ENCODE results near the gene ERICH2. TPM values are rescaled to one million over a fixed set of nuclear protein-coding genes. Genes with fewer than 3 reads are reported as not detected.

Gene ERICH2
- total RNA-seq, 1 experiment from 2014 or later, result 0.74 TPM

DNA sequence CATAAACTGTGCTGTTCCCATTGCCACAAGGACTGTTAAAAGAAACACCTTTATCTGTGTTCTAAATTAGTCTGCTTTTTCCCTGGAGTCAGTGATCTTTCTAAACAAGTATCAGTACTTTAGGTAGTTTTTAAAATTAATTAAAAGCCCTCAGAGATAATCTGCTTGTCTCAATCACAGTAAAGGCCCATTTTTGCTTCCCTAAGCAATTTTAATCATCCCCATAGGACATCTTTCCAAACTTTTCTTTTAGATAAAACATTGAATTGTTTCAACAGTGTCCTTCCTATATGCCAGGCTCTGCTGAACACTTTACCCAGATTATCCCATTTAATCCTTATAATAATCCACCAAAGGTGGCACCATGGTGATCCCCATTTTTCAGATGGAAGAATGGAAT lies 3.9 kb downstream of the ERICH2 start:
- in situ Hi-C loops (cut with HindIII; ENCODE audit: low pct_unique_long_range_greater_than_20kb, low sequenced_read_pairs) (no loop called here), intact Hi-C loops (cut with micrococcal nuclease; ENCODE audit: unreplicated experiment) (no loop called here)
- no peak for TF ChIP-seq SIN3A (IDR thresholded peaks at IDR 0.05; ENCODE audit: borderline replicate concordance, insufficient read depth, low read depth, low read length)
- TF ChIP-seq, protein P1, sequence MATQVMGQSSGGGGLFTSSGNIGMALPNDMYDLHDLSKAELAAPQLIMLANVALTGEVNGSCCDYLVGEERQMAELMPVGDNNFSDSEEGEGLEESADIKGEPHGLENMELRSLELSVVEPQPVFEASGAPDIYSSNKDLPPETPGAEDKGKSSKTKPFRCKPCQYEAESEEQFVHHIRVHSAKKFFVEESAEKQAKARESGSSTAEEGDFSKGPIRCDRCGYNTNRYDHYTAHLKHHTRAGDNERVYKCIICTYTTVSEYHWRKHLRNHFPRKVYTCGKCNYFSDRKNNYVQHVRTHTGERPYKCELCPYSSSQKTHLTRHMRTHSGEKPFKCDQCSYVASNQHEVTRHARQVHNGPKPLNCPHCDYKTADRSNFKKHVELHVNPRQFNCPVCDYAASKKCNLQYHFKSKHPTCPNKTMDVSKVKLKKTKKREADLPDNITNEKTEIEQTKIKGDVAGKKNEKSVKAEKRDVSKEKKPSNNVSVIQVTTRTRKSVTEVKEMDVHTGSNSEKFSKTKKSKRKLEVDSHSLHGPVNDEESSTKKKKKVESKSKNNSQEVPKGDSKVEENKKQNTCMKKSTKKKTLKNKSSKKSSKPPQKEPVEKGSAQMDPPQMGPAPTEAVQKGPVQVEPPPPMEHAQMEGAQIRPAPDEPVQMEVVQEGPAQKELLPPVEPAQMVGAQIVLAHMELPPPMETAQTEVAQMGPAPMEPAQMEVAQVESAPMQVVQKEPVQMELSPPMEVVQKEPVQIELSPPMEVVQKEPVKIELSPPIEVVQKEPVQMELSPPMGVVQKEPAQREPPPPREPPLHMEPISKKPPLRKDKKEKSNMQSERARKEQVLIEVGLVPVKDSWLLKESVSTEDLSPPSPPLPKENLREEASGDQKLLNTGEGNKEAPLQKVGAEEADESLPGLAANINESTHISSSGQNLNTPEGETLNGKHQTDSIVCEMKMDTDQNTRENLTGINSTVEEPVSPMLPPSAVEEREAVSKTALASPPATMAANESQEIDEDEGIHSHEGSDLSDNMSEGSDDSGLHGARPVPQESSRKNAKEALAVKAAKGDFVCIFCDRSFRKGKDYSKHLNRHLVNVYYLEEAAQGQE (IDR thresholded peaks at IDR 0.05; ENCODE audit: insufficient read depth in 1 of 2, low read depth in 2 of 2, low read length in 1 of 2), result no peak
- TF ChIP-seq, protein P2, sequence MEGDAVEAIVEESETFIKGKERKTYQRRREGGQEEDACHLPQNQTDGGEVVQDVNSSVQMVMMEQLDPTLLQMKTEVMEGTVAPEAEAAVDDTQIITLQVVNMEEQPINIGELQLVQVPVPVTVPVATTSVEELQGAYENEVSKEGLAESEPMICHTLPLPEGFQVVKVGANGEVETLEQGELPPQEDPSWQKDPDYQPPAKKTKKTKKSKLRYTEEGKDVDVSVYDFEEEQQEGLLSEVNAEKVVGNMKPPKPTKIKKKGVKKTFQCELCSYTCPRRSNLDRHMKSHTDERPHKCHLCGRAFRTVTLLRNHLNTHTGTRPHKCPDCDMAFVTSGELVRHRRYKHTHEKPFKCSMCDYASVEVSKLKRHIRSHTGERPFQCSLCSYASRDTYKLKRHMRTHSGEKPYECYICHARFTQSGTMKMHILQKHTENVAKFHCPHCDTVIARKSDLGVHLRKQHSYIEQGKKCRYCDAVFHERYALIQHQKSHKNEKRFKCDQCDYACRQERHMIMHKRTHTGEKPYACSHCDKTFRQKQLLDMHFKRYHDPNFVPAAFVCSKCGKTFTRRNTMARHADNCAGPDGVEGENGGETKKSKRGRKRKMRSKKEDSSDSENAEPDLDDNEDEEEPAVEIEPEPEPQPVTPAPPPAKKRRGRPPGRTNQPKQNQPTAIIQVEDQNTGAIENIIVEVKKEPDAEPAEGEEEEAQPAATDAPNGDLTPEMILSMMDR (IDR thresholded peaks at IDR 0.05), result no peak
- TF ChIP-seq POLR2AphosphoS5 (IDR thresholded peaks at IDR 0.05; ENCODE audit: low read depth, low read length), result no peak
- no peak for TF ChIP-seq TCF7L2 (IDR thresholded peaks at IDR 0.05; ENCODE audit: low read depth, low read length)
- ATAC-seq (no peak), DNase-seq (ENCODE audit: low read depth, low spot score) (no peak)
- peaks cover 7% of the 10 kb centered on the region; the same call in 1 of the 2 replicates for H3K27me3 ChIP-seq (ENCODE audit: control insufficient read depth, insufficient read depth, low read length)
- H3K9me3 ChIP-seq (ENCODE audit: control insufficient read depth, insufficient read depth, low read depth, low read length), result no peaks in the 10 kb centered on the region
- H3K27ac ChIP-seq (ENCODE audit: low read length), result no peak overlapping the region
- POLR2A ChIA-PET, result no interaction called here
- H3K4me1 ChIP-seq (ENCODE audit: control insufficient read depth, insufficient read depth, low read length), result peaks cover 5% of the 10 kb centered on the region; the same call in 1 of the 2 replicates
- CTCF ChIA-PET, result no interaction called here
- no peak overlapping the region for H3K4me3 ChIP-seq (ENCODE audit: low read depth in 2 of 2, low read length in 2 of 2)
- BruUV-seq (replicated peaks), result no TSS peak
- no peaks in the 10 kb centered on the region; the same call in 1 of the 2 replicates for H3K36me3 ChIP-seq (ENCODE audit: control insufficient read depth, insufficient read depth, low read length)

DNA sequence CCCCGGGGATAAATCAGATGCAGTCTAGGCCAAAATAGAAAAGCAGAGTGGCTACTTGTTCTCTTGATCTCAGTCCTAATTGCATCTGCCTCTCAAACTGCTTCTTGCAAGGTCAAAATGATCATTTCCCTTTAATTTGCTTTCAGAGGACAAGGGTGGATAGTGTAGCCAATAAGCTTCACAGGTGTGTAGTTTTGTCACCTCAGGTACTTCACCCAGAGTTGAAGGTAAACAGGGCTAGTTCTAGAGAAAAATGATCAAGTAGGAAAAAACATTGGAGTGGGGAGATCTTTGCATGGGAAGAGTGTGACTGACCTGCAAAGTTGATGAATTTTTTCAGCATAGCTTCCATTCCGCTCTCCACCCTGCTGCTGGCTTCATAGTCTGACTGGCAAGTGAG lies 8.7 kb downstream of the ERICH2 start:
- Histone ChIP-seq H3K27me3 (ENCODE audit: control insufficient read depth, insufficient read depth, low read length) (no peaks in the 10 kb centered on the region), H3K36me3 (ENCODE audit: control insufficient read depth, insufficient read depth, low read length) (no peaks in the 10 kb centered on the region), H3K4me1 (ENCODE audit: control insufficient read depth, insufficient read depth, low read length) (no peaks in the 10 kb centered on the region), H3K27ac (ENCODE audit: low read length) (no peak overlapping the region), H3K9me3 (ENCODE audit: control insufficient read depth, insufficient read depth, low read depth, low read length) (no peaks in the 10 kb centered on the region), H3K4me3 (ENCODE audit: low read depth in 2 of 2, low read length in 2 of 2) (no peak overlapping the region)
- ChIA-PET POLR2A (no interaction called here), CTCF (no interaction called here)
- no TSS peak for BruUV-seq (replicated peaks)
- TF ChIP-seq POLR2AphosphoS5 (IDR thresholded peaks at IDR 0.05; ENCODE audit: low read depth, low read length) (no peak), SIN3A (IDR thresholded peaks at IDR 0.05; ENCODE audit: borderline replicate concordance, insufficient read depth, low read depth, low read length) (no peak)
- in situ Hi-C loops (cut with HindIII; ENCODE audit: low pct_unique_long_range_greater_than_20kb, low sequenced_read_pairs), result no loop called here
- DNase-seq (ENCODE audit: low read depth, low spot score), result no peak
- no peak for ATAC-seq
- intact Hi-C loops (cut with micrococcal nuclease; ENCODE audit: unreplicated experiment), result no loop called here

DNA sequence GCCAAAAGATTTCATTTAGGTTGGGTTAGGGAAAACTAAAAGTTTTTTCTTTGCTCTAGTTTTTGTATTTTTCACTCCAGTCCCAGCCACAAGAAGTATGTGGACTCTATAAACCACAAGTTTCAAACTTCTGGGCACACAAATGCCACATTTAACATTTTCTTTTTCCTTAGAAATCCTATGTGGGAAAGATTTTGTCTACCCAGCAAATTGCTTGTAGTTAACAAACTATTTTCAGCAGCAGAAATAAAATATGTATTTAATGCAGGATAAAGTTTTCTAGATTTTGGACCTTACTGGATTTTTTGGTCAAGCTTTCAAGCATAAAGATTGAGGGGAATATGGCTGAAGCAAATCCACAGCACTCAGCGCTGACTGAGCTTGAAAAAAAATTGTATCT lies 9.1 kb downstream of the ERICH2 start:
- no peak for DNase-seq (ENCODE audit: low read depth, low spot score)
- no peak overlapping the region for H3K4me3 ChIP-seq (ENCODE audit: low read depth in 2 of 2, low read length in 2 of 2)
- H3K27me3 ChIP-seq (ENCODE audit: control insufficient read depth, insufficient read depth, low read length), result no peaks in the 10 kb centered on the region
- TF ChIP-seq TCF7L2 (IDR thresholded peaks at IDR 0.05; ENCODE audit: low read depth, low read length) (no peak), SIN3A (IDR thresholded peaks at IDR 0.05; ENCODE audit: borderline replicate concordance, insufficient read depth, low read depth, low read length) (no peak), POLR2AphosphoS5 (IDR thresholded peaks at IDR 0.05; ENCODE audit: low read depth, low read length) (no peak)
- TF ChIP-seq, protein P2 (IDR thresholded peaks at IDR 0.05), result no peak
- TF ChIP-seq, protein P1 (IDR thresholded peaks at IDR 0.05; ENCODE audit: insufficient read depth in 1 of 2, low read depth in 2 of 2, low read length in 1 of 2), result no peak
- H3K9me3 ChIP-seq (ENCODE audit: control insufficient read depth, insufficient read depth, low read depth, low read length), result no peaks in the 10 kb centered on the region
- intact Hi-C loops (cut with micrococcal nuclease; ENCODE audit: unreplicated experiment), result no loop called here
- H3K27ac ChIP-seq (ENCODE audit: low read length), result no peak overlapping the region
- BruUV-seq (replicated peaks), result no TSS peak
- ChIA-PET CTCF (no interaction called here), POLR2A (no interaction called here)
- in situ Hi-C loops (cut with HindIII; ENCODE audit: low pct_unique_long_range_greater_than_20kb, low sequenced_read_pairs), result no loop called here
- no peaks in the 10 kb centered on the region for H3K4me1 ChIP-seq (ENCODE audit: control insufficient read depth, insufficient read depth, low read length)
- H3K36me3 ChIP-seq (ENCODE audit: control insufficient read depth, insufficient read depth, low read length), result no peaks in the 10 kb centered on the region
- ATAC-seq, result no peak
